ENCODE results near the gene TTYH2.
A peak's percentile ranks its signal among the peaks of the same experiment; 100 is the strongest.
"Not testable (repeated sequence)": the region's sequence is repeated elsewhere in the genome, so short reads cannot be mapped to it uniquely, and the experiment has no call there.

The TTYH2 gene, protein sequence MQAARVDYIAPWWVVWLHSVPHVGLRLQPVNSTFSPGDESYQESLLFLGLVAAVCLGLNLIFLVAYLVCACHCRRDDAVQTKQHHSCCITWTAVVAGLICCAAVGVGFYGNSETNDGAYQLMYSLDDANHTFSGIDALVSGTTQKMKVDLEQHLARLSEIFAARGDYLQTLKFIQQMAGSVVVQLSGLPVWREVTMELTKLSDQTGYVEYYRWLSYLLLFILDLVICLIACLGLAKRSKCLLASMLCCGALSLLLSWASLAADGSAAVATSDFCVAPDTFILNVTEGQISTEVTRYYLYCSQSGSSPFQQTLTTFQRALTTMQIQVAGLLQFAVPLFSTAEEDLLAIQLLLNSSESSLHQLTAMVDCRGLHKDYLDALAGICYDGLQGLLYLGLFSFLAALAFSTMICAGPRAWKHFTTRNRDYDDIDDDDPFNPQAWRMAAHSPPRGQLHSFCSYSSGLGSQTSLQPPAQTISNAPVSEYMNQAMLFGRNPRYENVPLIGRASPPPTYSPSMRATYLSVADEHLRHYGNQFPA

DNA sequence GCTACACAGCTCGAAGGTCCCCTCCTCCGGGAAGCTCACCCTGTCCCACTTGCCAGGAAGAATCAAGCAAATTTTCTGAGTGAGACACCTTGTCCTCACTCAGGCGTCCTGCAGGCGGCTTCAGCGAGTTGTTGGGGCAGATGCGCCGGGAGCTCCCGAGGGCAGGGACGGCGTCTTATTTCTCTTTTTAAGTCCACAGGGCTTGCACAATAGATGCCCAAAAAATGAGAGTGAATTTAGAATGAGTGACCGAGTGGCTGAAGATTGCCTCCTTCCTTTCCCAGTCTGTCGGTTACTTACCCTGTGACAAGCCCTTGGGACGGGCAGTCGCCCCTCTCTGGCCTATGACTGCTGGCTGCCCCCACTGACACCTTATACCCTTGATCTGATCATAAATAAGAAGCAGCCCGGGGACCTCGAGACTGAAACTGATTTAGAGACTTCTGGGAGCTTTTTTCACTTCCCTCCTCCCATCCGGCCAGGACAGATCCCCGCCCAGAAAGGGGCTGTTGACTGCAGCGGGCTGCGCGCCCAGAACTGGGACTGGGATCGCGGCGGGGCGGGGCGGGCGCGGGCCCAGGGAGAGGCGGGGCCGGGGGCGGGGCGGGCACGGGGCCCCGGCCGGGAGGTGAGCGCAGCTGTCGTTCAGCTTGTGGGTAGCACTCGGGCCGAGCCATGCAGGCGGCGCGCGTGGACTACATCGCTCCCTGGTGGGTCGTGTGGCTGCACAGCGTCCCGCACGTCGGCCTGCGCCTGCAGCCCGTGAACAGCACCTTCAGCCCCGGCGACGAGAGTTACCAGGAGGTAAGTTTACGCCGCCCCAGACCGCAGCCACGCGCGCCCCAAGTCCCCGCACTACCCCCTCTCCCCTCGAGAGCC lies at the start of gene TTYH2:
Gene TTYH2, plus strand, starts transcription at position 659 of the 879 bp plus-strand sequence. Its CDS starts 17 bp downstream, at position 676.
- peak; percentile 82 for DNase-seq

DNA sequence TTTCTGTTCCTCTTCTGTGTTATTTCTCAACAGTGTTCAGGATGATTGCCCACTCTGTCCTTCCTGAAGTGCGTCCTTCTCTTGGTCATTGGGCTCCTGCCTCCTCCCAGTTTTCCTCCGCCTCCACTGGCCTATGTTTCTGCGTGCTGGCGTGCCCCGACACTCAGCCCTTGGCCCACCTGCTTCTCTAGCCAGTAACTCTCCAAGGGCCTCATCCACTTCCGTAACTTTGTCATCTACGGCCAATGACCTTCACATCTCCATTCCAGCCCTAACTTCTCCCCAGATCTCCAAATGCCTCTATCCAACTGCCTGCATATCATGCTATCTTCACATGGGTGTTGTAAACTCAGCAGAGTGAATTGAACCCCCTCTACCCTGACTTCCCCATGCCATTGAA lies 49.5 kb upstream of the TTYH2 start:
- no peak for DNase-seq

DNA sequence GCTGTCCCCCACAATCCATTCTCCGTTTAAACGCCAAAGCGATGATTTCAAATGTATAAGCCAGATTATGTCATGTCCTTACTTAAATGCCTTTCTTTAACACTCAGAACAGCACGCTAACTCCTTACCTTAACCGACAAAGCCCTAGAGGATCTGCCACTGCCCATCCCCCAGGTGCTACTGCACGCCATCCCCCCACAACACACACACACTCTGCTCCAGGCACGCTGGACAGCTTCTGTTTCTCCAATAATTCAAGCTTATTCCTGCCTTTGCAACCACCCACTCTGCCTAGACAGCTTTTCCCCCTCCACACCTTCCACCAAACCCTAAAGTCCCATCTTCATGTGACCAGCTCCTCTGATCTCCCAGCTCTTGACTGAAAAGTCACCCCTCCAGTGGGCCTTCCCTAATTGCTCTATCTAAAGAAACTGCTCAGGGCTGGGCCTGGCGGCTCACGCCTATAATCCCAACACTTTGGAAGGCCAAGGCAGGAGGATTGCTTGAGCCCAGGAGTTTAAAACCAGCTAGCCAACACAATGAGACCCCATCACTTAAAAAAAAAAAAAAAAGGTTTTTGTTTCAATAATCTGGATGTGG lies 48.8 kb upstream of the TTYH2 start:
- DNase-seq: no peak

DNA sequence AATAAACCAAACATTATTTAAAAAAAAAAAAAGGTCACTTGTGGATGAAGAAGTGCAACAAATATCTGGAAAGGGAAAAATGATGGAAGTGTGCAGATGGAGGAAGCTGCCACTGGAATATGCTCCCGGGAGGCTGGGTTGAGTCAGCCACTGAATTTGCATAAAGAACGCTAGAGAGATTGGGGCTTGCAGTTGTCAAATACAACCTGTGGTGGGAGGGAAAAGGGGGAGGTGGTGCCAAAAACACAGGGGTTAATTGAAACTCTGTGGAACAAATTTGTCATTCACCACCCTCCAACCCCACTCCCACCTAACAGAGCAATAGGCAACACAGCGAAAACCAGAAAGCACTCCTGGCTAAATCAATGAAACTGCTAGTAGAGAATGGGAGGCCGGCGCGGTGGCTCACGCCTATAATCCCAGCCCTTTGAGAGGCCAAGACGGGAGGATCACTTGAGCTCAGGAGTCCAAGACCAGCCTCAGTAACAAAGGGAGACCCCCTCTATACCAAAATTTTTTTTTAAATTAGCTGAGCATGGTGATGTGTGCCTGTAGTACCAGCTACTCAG lies 47.5 kb upstream of the TTYH2 start:
- DNase-seq: no peak

DNA sequence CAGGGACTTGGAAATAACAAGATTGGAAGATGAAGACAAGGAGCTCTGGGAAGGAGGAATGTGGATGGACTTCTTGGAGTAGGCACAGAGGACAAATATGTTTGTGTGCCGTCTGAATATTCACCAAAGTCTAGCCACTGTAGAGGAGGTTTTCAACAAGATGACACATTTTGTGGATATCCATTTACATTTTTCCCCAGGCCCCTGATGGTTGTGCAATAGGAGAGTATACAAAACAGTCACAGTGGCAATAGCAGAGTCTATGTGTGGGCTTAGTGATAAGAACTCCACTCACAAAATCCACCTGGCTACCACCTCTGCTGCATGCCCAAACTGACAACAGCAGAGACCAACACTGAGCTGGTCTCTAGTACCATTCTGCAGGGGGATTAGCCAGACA lies 42.4 kb upstream of the TTYH2 start:
- no peak for DNase-seq

DNA sequence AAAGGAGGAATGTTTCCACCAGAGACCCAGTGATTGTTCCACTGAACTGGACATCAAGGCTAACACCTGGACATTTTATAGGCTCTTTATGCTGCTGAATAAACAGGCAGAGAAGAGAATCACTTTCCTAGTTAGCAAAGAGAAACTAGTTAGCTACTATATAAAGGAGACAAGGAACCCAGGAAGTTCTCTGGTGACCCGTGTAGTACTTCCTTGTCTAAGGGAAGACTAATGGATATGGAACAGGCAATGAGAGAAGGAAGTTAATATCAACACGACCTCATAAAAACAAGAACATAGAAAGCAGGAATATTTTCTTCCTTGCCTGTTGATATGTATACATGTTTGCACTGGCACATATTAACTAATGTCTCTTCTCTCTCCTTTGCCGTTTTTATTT lies 40.7 kb upstream of the TTYH2 start:
- DNase-seq: no peak

DNA sequence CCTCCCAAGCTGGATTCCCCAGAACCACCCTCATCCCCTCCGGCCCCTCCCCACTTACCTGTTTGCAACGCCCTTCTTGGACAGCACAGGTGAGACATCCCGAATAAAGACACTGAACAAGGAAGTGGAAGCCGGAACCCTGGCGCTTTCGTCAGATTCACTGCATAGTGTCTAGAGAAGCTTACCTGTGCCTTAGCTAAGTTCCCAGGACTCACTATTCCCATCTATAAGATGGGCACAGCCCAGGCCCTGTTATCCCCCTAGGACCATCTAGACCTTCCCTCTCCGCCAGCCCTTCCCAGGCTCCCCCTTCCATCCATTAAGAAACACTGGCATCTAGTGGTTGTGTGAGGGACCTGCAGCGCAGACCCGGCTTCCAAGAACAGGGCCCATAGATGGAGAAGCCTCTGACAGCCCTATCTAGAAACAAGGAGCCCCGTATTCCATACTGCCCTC lies 36.8 kb upstream of the TTYH2 start:
- peak; percentile 52 for DNase-seq

DNA sequence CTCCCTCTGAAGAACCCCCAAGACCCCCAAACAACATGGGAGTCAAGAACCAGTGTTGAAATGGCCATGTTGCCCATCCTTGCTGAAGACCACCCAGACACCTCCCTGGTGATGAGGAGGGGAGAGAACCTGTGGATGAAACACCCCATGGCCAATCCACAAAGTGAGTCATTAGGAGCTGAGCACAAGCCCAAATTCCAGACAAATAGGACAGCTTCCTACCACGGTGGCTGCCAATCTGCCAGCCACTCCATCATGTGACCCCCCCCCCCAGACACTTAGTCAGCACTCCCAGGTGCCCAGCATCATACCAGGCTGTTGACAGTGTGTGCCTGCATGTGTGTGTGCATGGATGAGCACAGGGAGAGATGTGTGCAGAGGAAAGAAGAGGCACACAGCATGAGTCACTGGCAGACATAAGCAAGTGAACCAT lies 36.3 kb upstream of the TTYH2 start:
- no peak for DNase-seq

DNA sequence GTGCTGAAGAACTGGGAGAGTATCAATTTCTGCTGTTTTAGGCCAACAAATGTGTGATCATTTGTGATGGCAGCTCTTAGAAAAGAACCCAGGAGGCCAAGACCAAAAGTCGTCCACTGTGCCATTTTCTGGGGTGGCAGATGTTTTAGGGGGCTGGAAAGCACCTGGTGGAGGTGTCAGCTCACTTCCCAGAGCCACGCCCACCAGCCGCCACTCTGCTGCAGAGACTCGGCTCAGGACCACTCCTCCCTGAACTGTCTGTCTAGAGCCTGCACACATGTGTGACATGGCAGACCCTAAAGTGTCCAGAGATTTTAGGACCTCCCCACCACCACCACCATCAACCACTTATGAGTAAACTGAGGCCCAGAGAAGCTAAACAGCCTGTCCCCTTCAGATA lies 33.8 kb upstream of the TTYH2 start:
- DNase-seq: no peak

DNA sequence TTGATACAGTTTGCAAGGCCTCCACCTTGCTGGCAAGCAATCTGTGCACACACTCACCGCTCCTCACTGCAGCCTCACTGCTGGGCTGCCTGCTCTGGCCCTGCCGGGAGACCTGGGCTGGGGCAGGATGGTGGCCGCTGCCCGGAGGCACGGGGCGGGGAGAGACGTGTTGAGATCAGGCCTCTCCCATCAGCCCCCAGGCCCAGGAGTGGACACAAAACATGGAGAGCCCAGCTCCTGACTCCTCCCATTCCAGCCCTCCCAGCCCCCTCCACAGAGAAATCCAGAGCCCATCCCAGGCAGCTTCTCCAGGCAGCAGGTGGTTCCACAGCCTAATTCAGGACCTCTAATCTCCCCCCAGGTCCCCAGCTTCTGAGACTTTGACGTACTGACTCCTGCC lies 33.0 kb upstream of the TTYH2 start:
- no peak for DNase-seq

DNA sequence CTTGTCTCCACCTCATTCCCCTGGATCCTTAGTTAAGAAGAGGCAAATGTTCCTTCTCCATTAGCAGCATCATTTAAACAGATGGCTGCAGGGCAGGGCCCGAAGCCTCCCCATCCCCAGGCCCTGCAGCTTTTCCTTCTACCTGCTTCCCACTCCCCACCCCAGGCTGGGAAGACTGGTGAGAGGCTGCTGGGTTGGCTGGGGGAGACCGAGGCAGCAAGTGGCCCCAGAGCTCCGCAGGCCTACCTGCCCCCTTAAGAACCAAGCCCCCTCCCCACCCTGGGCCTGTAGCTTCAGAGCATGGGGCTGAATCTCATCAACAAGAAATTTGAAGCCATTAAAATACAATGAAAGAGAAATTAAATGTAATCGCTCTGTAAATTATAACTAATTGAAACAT lies 32.0 kb upstream of the TTYH2 start:
- no peak for DNase-seq

DNA sequence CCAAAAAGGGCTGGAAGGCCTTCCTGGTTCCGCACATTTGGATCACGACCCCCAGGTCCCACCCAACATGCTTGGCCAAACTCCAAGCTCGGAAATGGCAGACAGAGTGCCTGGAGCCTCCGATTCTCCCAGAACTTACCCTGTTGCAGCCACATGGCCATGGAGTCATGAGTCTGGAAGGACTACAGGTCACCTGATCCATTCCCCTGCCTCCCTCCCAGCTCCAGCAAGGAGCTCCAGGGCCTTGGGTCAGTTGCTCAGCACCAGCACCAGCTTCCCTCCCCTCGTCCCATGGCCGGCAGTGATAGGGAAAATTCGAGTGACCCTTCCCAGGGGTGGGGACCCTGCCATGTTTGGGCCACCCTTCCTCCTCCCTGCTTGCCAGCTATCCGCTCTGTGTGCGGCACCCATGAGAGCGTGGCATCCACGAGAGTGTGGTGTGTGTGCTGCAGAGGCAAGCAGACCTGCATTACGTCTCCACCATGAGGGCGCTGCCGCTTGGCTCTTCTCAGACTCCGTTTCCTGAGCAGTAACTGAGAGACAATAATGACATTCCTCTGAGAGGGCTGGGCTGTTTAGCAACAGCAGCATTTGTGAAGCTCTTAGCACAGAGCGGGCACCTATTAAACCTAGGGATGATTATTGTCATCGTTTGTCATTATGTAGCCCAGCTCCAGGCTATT lies 31.2 kb upstream of the TTYH2 start:
- no peak for DNase-seq

DNA sequence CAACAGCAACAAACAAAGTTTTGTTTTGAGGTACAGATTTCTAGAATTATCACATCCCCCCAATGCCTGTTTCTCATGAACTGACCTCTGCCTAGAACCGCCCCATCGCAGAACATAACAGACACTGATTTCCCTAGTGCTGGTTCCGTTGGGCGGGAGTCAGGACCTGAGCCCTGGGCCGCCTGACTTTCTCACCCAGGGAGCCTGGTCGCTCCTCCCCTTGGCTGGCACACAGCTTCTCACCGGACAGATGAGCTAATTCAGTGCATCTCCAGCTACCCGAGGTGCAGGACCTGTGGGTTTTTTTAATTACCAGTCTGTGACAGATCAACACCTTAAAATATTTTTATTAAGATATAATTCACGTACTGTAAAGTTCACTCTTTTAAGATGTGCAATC lies 30.0 kb upstream of the TTYH2 start:
- DNase-seq: no peak

DNA sequence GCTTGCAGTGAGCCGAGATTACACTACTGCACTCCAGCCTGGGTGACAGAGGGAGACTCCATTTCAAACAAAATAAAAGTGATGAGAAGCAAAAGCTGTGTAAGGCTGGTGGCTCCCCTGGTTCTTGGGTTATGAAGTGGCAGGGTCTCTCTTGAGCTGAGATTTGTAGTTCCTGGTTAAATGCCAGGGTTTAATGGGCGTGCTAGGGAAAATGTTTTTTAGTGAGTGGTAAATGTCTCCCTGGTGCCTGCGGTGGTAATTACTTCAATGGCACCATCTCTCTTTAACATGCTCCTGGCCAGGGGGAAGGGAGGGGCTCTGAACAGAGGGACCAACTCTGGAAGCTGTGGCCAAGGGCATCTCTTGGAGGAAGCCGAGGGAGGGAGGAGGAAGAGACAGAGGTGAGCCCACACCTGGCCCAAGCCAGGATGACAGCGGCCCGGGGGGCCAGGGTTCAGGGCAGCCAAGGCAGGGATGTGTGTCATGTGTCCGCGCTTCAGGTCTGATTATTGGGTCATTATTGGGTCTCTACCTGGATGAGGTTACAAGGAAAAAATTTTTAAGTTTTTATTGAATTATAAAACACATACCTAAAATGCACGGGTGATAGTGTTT lies 27.7 kb upstream of the TTYH2 start:
- DNase-seq: no peak

DNA sequence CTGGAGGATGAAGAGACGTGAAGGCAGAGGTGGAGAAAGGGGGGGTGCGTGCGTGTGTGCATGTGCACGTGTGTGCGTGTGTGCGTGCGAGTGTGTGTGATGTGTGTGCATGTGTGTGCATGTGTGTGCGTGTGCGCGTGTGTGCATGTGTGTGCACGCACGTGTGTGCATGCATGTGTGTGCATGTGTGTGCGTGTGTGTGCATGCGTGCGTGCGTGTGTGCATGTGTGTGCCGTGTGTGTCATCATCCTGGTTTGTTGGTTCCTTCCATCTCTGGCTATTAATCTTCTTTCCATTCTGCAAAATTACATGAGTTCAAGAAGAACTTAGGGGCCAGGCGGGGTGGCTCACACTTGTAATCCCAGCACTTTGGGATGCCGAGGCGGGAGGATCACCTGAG lies 26.9 kb upstream of the TTYH2 start:
- no peak for DNase-seq

DNA sequence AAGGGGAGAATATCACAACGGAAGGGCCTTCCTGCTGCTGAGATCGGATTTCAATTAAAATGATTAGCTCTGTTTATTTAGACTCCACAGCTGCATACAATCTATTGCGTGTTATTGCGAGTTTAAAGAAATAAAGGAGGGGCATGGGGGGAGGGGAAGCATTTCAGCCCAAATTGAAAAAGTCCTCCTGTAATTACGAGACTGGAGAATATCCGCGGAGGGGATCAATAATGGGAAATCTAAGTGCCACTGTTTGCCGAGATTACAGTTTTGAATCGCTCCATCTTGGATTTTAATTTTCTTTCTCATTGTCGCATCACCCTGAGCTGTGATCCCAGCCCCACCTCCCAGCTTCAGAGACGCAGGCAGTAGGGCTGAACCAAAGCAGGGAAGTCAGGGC lies 25.6 kb upstream of the TTYH2 start:
- DNase-seq: no peak

DNA sequence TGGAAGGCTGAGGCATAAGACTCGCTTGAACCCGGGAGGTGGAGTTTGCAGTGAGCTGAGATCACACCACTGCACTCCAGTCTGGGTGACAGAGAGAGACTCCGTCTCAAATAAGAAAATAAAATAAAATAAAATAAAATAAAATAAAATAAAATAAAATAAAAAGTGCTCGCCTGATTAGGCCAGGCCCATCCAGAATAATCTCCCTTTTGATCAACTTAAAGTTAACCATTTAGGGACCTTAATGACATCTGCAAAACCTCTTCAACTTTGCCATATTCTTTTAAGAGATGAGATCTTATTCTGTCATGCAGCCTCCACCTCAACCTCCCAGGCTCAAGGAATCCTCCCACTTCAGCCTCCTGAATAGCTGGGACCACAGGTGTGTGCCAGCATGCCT lies 24.7 kb upstream of the TTYH2 start:
- not testable (repeated sequence) for DNase-seq

DNA sequence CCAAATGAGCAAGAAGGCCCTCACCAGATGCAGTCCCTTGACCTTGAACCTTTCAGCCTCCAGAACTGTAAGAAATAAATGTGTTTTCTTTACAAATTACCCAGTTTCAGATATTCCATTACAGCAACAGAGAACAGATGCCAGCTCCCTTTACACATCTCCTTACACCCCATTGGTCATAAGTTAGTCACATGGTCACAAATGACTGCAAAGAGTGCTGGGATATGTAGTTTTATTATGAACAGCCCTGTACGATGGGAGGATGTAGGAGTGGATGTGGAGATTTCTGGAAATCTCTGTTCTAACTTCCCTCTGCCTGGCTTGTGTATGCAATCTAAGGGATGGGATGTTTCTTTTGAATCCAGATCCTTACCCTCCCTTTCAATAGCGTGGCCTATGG lies 23.2 kb upstream of the TTYH2 start:
- peak; percentile 50 for DNase-seq

DNA sequence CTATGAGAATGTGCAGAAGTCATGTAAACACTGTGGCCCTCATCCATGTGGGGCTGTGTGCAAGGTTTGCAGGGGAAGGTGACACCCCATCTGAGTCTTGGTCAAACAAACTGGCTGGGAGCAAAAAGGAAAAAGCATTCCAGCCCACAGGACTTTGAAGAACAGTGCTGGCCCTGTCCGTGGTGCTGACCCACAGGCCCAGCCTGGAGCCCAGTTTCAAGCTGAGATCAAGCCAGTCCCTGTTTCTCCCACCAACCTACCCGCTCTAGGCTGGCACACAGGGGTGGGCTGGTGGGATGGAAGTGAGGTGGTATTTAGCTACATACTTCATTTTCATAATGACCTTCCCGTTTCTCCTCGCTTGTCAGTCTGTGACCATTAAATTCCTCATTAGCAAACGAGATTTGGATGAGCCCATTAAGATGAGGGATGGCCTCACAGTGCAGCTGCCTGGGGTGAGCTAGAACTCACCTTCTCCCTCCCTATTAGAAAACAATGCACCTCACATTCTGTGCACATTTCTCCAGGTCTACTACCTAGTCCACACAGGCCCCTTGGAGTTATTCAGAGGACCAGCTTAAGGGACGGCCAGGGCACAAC lies 22.5 kb upstream of the TTYH2 start:
- DNase-seq: no peak

DNA sequence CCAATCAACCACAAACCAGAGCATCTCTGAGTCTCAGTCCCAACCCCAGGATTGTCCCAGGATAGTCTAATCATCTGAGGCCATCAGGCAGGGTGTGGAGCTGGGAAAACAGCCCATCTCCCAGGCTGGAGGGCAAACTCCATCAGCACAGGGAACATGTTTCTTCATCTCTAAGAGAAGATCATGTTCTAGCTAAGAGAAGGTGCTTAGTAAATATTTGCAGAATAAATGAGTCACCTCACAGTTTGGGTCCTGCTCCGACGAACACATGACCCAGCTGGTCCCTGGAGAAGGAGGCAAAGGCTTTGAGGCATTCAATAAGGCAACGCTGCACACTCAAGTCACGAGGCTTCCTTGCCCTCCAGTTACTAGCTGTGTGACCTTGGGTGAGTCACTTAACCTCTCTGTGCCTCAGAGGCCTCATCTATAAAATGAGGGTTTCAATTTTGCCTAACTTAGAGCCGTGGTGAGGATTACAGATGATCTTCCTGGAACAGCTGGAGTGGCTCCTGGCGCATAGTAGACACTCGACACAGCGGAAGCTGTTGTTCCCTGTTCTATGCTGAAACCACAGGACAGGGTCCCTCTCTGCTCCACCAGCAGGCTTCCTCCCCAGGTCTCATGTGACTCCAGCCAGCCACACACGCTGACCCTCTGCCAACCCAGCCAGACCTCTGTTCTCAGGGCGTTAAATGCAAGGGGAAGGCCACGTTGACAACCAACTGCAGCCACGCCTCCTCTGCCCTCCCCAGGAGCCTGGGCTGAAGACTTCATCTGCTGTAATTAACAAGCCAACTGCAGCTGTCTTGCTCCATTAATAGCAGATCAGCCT lies 20.2 kb upstream of the TTYH2 start:
- DNase-seq: no peak

DNA sequence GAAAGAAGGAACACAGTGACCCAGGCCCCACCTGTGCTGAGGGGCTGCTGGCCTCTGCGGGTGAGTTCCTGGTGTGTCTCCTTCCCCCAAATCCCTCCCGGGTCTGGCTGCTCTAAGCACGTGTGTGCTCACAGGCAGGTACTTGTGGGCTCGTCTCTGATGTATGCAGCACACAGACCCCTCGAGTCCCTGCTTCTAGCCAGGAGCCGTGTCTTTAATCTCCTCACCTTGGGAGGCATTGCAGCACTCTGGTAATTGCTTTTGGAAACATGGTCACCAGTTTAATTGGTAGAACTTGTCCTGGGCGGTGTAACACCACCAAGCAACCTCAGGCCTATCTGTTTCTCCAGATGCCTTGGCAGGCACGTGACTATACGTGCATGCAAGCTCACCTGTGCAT lies 18.7 kb upstream of the TTYH2 start:
- DNase-seq: no peak

Data from activated CD4-positive, alpha-beta T cell treated with anti-CD3 and anti-CD28 coated beads, Interleukin-10, Interleukin-2, amounts not matched to agents 100 ng/mL and 50 ng/mL, durations not matched to agents 16 hours and 8 hours (primary cell).